H9 (cell line): ENCODE measurements around the gene PLXNA2. TPM values are rescaled to one million over a fixed set of nuclear protein-coding genes. Genes with fewer than 3 reads are reported as not detected.

Experiments used
- DNase-seq: peaks from one replicate; pipeline ENCODE4 v3.0.0-alpha.2; 2017
- H2AFZ ChIP-seq: one replicate; pipeline ENCODE4 v1.6.1; 2013; ENCODE audit warnings: mild to moderate bottlenecking, low read length, control low read depth, moderate library complexity
- H2AK5ac ChIP-seq: 2 replicates; pipeline ENCODE4 v1.6.1; 2013; ENCODE audit warnings: low read length, control low read depth, mixed read lengths; ENCODE audit not compliant: insufficient read length
- H2BK120ac ChIP-seq: one replicate; pipeline ENCODE4 v1.6.1; 2013; ENCODE audit warnings: low read depth, mild to moderate bottlenecking, low read length, control low read depth, inconsistent platforms; ENCODE audit not compliant: poor library complexity, severe bottlenecking
- H2BK12ac ChIP-seq: 2 replicates; pipeline ENCODE4 v1.6.1; 2013; ENCODE audit warnings: low read length, control low read depth, mixed read lengths, low read depth; ENCODE audit not compliant: insufficient read length
- H2BK15ac ChIP-seq: 2 replicates; pipeline ENCODE4 v1.6.1; 2013; ENCODE audit warnings: low read depth, low read length, control low read depth
- H2BK20ac ChIP-seq: one replicate; pipeline ENCODE4 v1.6.1; 2013; ENCODE audit warnings: low read depth, mild to moderate bottlenecking, low read length, control low read depth, inconsistent platforms; ENCODE audit not compliant: poor library complexity, severe bottlenecking
- H2BK5ac ChIP-seq: 2 replicates; pipeline ENCODE4 v1.6.1; 2013; ENCODE audit warnings: low read length, control low read depth, mixed read lengths; ENCODE audit not compliant: insufficient read length
- H3K14ac ChIP-seq: 2 replicates; pipeline ENCODE4 v1.6.1; 2013; ENCODE audit warnings: low read length, control low read depth; ENCODE audit not compliant: insufficient read depth
- H3K18ac ChIP-seq: 2 replicates; pipeline ENCODE4 v1.6.1; 2013; ENCODE audit warnings: low read depth, mild to moderate bottlenecking, mixed read lengths, low read length, control low read depth; ENCODE audit not compliant: insufficient read length
- H3K23ac ChIP-seq: 2 replicates; pipeline ENCODE4 v1.6.1; 2013; ENCODE audit warnings: low read length, control low read depth, mixed read lengths, low read depth; ENCODE audit not compliant: insufficient read length
- H3K23me2 ChIP-seq: 2 replicates; pipeline ENCODE4 v1.6.1; 2013; ENCODE audit warnings: low read depth, mild to moderate bottlenecking, mixed read lengths, low read length, control low read depth; ENCODE audit not compliant: insufficient read length, poor library complexity, severe bottlenecking
- H3K27ac ChIP-seq: 2 replicates; pipeline ENCODE4 v1.5.1; 2013; ENCODE audit warnings: low read length, control low read depth, mixed read lengths, low read depth; ENCODE audit not compliant: insufficient read length
- H3K27me3 ChIP-seq: 2 replicates; pipeline ENCODE4 v1.6.1; 2013; ENCODE audit warnings: low read length, control low read depth, inconsistent platforms; ENCODE audit not compliant: insufficient read depth
- H3K4ac ChIP-seq: 2 replicates; pipeline ENCODE4 v1.6.1; 2013; ENCODE audit warnings: low read depth, mild to moderate bottlenecking, control low read depth, inconsistent platforms, low read length, moderate library complexity
- H3K4me1 ChIP-seq: 2 replicates; pipeline ENCODE4 v1.6.1; 2013; ENCODE audit warnings: low read length, control low read depth, inconsistent platforms; ENCODE audit not compliant: insufficient read depth
- H3K4me2 ChIP-seq: 2 replicates; pipeline ENCODE4 v1.6.1; 2013; ENCODE audit warnings: low read length, control low read depth, mixed read lengths; ENCODE audit not compliant: insufficient read length, insufficient read depth
- H3K56ac ChIP-seq: 2 replicates; pipeline ENCODE4 v1.6.1; 2013; ENCODE audit warnings: low read depth, mild to moderate bottlenecking, mixed read lengths, low read length, control low read depth; ENCODE audit not compliant: insufficient read length
- H3K79me1 ChIP-seq: 2 replicates; pipeline ENCODE4 v1.6.1; 2013; ENCODE audit warnings: low read depth, mild to moderate bottlenecking, moderate library complexity, low read length, control low read depth, inconsistent platforms; ENCODE audit not compliant: insufficient read depth, poor library complexity, severe bottlenecking
- H3K79me2 ChIP-seq: 2 replicates; pipeline ENCODE4 v1.6.1; 2013; ENCODE audit warnings: low read length, control low read depth, inconsistent platforms; ENCODE audit not compliant: insufficient read depth
- H3K9ac ChIP-seq: 2 replicates; pipeline ENCODE4 v1.6.1; 2013; ENCODE audit warnings: low read length, control low read depth, mixed read lengths; ENCODE audit not compliant: insufficient read length; ENCODE audit errors: extremely low read depth
- H3K9me3 ChIP-seq: one replicate; pipeline ENCODE4 v1.6.1; 2013; ENCODE audit warnings: low read depth, low read length, inconsistent platforms; ENCODE audit not compliant: control insufficient read depth
- H3T11ph ChIP-seq: one replicate; pipeline ENCODE4 v1.6.1; 2013; ENCODE audit warnings: mild to moderate bottlenecking, low read length, control low read depth, inconsistent platforms
- H4K20me1 ChIP-seq: one replicate; pipeline ENCODE4 v1.6.1; 2013; ENCODE audit not compliant: control insufficient read depth, insufficient read length, insufficient read depth
- H4K5ac ChIP-seq: 2 replicates; pipeline ENCODE4 v1.6.1; 2013; ENCODE audit warnings: low read depth, mild to moderate bottlenecking, mixed read lengths, low read length, control low read depth; ENCODE audit not compliant: insufficient read length
- H4K8ac ChIP-seq: replicated peaks from 2 replicates; pipeline ENCODE4 v1.6.1; 2013; ENCODE audit warnings: low read length, control low read depth, mixed read lengths, low read depth; ENCODE audit not compliant: insufficient read length
- H4K91ac ChIP-seq: 2 replicates; pipeline ENCODE4 v1.6.1; 2013; ENCODE audit warnings: low read depth, mild to moderate bottlenecking, moderate library complexity, mixed read lengths, low read length, control low read depth; ENCODE audit not compliant: insufficient read length
- H3K27ac Mint-ChIP-seq, 3 experiments: 2 replicates in 2 of 3; 3 replicates in 1 of 3; pipeline ENCODE4 v1.8.0; 2020 to 2021; ENCODE audit warnings: mixed read lengths in 3 of 3, mild to moderate bottlenecking in 1 of 3, moderate library complexity in 1 of 3
- H3K27me3 Mint-ChIP-seq: 2 replicates; pipeline ENCODE4 v1.8.0; 2021; ENCODE audit warnings: low read depth, mild to moderate bottlenecking, moderate library complexity, mixed read lengths
- H3K36me3 Mint-ChIP-seq, 3 experiments: 2 replicates in 2 of 3; 3 replicates in 1 of 3; pipeline ENCODE4 v1.8.0; 2020 to 2021; ENCODE audit warnings: low read depth in 3 of 3, mixed read lengths in 3 of 3; ENCODE audit not compliant: insufficient read depth in 1 of 3
- H3K4me1 Mint-ChIP-seq, 2 experiments: 2 replicates each; pipeline ENCODE4 v1.8.0; 2020; ENCODE audit warnings: mixed read lengths in 2 of 2
- H3K4me3 Mint-ChIP-seq, 2 experiments: 2 replicates in 1 of 2; 3 replicates in 1 of 2; pipeline ENCODE4 v1.8.0; 2020 to 2021; ENCODE audit warnings: mild to moderate bottlenecking in 2 of 2, mixed read lengths in 2 of 2, moderate library complexity in 1 of 2
- H3K9me3 Mint-ChIP-seq, 2 experiments: 2 replicates in 1 of 2; 3 replicates in 1 of 2; pipeline ENCODE4 v1.8.0; 2020; ENCODE audit warnings: mild to moderate bottlenecking in 2 of 2, mixed read lengths in 2 of 2, moderate library complexity in 1 of 2
- WGBS: extraction: QIAGEN DNeasy Blood & Tissue Kit; methylation state at CpG from one replicate; pipeline ENCODE4 v1.1.7; 2013; ENCODE audit warnings: missing lambda C conversion rate, low lambda C conversion rate, mixed read lengths; ENCODE audit not compliant: insufficient read length; ENCODE audit errors: extremely low coverage; 5-methylcytosine and 5-hydroxymethylcytosine counted together
- total RNA-seq: library from RNA; stranded (reverse); gene quantifications from 2 replicates; pipeline ENCODE4 v1.2.1, GENCODE V29; 2021
- TF ChIP-seq, protein P1 (sequence below): fragments of 200-600 bp; sonication (generic); conservative IDR thresholded peaks from 3 replicates; pipeline ENCODE4 v1.8.0; 2021; ENCODE audit warnings: antibody characterized with exemption, mild to moderate bottlenecking

Gene PLXNA2
- total RNA-seq, 1 experiment from 2014 or later = 0.57 TPM

DNA sequence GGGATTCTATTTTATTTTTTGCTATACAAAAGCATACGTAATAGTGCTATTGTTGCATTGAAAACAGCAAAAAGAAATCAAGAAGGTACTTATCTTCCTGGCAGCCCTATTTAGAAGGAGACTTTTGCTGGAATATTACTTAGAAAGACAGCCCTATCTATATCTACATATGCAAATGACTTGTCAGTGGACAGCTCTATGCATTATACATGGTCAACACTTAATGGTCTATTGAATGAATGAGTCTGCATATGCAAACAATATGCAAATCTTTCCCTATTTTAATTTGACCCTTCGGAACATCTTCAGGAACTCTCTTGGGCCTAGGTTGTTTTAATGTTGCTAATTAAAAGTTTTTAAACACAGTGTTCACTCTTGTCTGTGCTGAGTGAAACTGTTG is 110.8 kb downstream of the PLXNA2 start:
- H4K8ac ChIP-seq = no peak overlapping the region
- no peak overlapping the region for H3K4me3 Mint-ChIP-seq
- H3K23me2 ChIP-seq = no peaks in the 10 kb centered on the region
- H4K20me1 ChIP-seq = peaks cover 2% of the 10 kb centered on the region
- H3K9ac ChIP-seq = no peak overlapping the region
- no peaks in the 10 kb centered on the region; a peak in 1 of 7 replicates for H3K36me3 Mint-ChIP-seq
- H3K9me3 Mint-ChIP-seq = no peaks in the 10 kb centered on the region
- H3K9me3 ChIP-seq = no peaks in the 10 kb centered on the region
- no peaks in the 10 kb centered on the region; the same call in 1 of the 2 replicates for H3K27me3 ChIP-seq
- no peak overlapping the region for H3K27ac Mint-ChIP-seq
- no peak overlapping the region for H4K91ac ChIP-seq
- H2BK5ac ChIP-seq = no peak overlapping the region
- no peak overlapping the region for H3K14ac ChIP-seq
- peaks cover 31 to 43% of the 10 kb centered on the region in 2 experiments for H3K4me1 Mint-ChIP-seq
- no peak overlapping the region for H3K4ac ChIP-seq
- H2BK15ac ChIP-seq = no peak overlapping the region
- no peaks in the 10 kb centered on the region for H3K79me1 ChIP-seq
- H2BK12ac ChIP-seq = no peak overlapping the region
- H4K5ac ChIP-seq = no peak overlapping the region
- no CpG with 5 or more reads among the region's 2 CpGs for WGBS
- no peak overlapping the region for H3K18ac ChIP-seq
- no peak overlapping the region for H2AK5ac ChIP-seq
- no peak overlapping the region for H2AFZ ChIP-seq
- H3K79me2 ChIP-seq = no peaks in the 10 kb centered on the region
- H3K27me3 Mint-ChIP-seq = peaks cover 33% of the 10 kb centered on the region
- DNase-seq = no peak
- H2BK20ac ChIP-seq = no peak overlapping the region
- H3K56ac ChIP-seq = no peak overlapping the region
- no peak overlapping the region for H3K23ac ChIP-seq
- TF ChIP-seq, protein P1, sequence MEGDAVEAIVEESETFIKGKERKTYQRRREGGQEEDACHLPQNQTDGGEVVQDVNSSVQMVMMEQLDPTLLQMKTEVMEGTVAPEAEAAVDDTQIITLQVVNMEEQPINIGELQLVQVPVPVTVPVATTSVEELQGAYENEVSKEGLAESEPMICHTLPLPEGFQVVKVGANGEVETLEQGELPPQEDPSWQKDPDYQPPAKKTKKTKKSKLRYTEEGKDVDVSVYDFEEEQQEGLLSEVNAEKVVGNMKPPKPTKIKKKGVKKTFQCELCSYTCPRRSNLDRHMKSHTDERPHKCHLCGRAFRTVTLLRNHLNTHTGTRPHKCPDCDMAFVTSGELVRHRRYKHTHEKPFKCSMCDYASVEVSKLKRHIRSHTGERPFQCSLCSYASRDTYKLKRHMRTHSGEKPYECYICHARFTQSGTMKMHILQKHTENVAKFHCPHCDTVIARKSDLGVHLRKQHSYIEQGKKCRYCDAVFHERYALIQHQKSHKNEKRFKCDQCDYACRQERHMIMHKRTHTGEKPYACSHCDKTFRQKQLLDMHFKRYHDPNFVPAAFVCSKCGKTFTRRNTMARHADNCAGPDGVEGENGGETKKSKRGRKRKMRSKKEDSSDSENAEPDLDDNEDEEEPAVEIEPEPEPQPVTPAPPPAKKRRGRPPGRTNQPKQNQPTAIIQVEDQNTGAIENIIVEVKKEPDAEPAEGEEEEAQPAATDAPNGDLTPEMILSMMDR = no peak
- no peak overlapping the region for H3K27ac ChIP-seq
- no peak overlapping the region for H3K4me2 ChIP-seq
- peaks cover 7% of the 10 kb centered on the region for H3K4me1 ChIP-seq
- no peak overlapping the region for H2BK120ac ChIP-seq
- no peak overlapping the region for H3T11ph ChIP-seq
